ENCODE data around the gene AP1S3.

DNA sequence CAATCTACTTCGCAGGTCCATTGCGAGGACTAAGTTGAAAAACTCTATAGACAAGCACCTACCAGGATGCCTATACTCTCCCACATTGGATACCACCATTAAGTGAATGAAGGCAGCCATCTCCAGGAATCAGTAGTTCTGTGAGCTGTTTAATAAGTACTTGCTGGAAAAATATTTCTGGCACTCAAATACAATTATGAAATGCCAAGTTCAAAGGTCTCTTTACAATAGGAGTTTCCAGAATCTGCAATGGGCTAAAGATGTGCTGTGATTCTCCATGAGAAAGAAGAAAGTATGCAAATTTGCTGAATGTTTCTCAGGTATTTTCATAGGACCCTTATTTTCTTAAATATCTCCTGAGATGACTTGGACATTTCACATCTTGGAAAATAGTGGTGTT lies 103.0 kb downstream of the AP1S3 start:
- no peak for TF ChIP-seq ZNF274 (IDR thresholded peaks at IDR 0.05; ENCODE audit: low read depth, low read length)
- TF ChIP-seq SUZ12 (IDR thresholded peaks at IDR 0.05; ENCODE audit: extremely low read depth, insufficient read depth, insufficient read length): no peak

Data from NT2/D1 (cell line).